Activated naive CD8-positive, alpha-beta T cell treated with anti-CD3 and anti-CD28 coated beads for 36 hours (primary cell): ENCODE data around the gene LTBP2. TPM values are rescaled to one million over a fixed set of nuclear protein-coding genes. Genes with fewer than 3 reads are reported as not detected.
"Not testable (repeated sequence)": the region's sequence is repeated elsewhere in the genome, so short reads cannot be mapped to it uniquely, and the experiment has no call there.

Source experiments
- DNase-seq: peaks from one replicate; pipeline ENCODE4 v3.0.0; 2021
- H3K27ac Mint-ChIP-seq: one replicate; pipeline ENCODE4 v1.8.0; 2022; ENCODE audit warnings: mild to moderate bottlenecking, moderate library complexity, mixed read lengths
- H3K27me3 Mint-ChIP-seq: one replicate; pipeline ENCODE4 v1.8.0; 2022; ENCODE audit warnings: mild to moderate bottlenecking, mixed read lengths
- H3K36me3 Mint-ChIP-seq: one replicate; pipeline ENCODE4 v1.8.0; 2021; ENCODE audit warnings: mild to moderate bottlenecking, mixed read lengths
- H3K4me1 Mint-ChIP-seq: one replicate; pipeline ENCODE4 v1.8.0; 2021; ENCODE audit warnings: mixed read lengths
- H3K4me3 Mint-ChIP-seq: one replicate; pipeline ENCODE4 v1.8.0; 2022; ENCODE audit warnings: mild to moderate bottlenecking, moderate library complexity, mixed read lengths
- H3K9me3 Mint-ChIP-seq: one replicate; pipeline ENCODE4 v1.8.0; 2022; ENCODE audit warnings: mixed read lengths
- total RNA-seq, 2 experiments: library from RNA; stranded (reverse); gene quantifications; one replicate each; pipeline ENCODE4 v1.2.3, GENCODE V29; 2021

Gene LTBP2
- total RNA-seq, 2 experiments from 2014 or later = 0.06 to 0.10 TPM

DNA sequence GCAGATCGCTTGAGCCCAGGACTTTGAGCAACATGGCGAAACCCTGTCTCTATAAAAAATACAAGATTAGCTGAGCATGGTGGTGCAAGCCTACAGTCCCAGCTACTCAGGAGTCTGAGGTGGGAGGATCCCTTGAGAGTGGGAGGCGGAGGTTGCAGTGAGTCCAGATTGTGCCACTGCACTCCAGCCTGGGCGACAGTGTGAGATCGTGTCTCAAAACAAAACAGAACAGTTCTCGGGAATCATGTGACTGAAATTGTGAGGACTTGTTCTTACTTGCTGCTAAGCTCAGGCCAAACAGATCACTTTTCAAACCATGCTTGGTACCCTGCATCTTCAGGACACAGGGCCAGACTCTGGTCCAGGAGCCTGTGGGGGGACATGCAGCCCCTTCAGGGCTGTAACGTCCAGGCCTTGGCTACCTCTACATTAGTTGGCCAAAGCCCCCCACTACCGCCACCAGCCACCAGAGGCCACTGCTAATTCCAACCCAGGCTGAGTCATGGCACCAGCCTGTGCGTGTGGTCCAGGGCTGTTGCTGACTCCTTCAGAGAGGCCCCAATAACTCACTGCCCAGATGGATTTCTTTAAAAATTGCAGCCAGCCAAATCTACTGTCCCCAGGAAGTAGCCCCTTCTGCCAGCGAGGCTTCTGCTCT lies 152.6 kb downstream of the LTBP2 start:
- Mint-ChIP-seq H3K27me3 (peaks cover 6% of the 10 kb centered on the region), H3K4me3 (no peak overlapping the region), H3K36me3 (no peaks in the 10 kb centered on the region), H3K9me3 (peaks cover 3% of the 10 kb centered on the region), H3K4me1 (no peaks in the 10 kb centered on the region), H3K27ac (no peak overlapping the region)
- DNase-seq = peak; percentile 38

GRCh38 chr14:74457565-74457895 lies 154.5 kb downstream of the LTBP2 start:
- no peaks in the 10 kb centered on the region for H3K4me1 Mint-ChIP-seq
- no peak overlapping the region for H3K4me3 Mint-ChIP-seq

DNA sequence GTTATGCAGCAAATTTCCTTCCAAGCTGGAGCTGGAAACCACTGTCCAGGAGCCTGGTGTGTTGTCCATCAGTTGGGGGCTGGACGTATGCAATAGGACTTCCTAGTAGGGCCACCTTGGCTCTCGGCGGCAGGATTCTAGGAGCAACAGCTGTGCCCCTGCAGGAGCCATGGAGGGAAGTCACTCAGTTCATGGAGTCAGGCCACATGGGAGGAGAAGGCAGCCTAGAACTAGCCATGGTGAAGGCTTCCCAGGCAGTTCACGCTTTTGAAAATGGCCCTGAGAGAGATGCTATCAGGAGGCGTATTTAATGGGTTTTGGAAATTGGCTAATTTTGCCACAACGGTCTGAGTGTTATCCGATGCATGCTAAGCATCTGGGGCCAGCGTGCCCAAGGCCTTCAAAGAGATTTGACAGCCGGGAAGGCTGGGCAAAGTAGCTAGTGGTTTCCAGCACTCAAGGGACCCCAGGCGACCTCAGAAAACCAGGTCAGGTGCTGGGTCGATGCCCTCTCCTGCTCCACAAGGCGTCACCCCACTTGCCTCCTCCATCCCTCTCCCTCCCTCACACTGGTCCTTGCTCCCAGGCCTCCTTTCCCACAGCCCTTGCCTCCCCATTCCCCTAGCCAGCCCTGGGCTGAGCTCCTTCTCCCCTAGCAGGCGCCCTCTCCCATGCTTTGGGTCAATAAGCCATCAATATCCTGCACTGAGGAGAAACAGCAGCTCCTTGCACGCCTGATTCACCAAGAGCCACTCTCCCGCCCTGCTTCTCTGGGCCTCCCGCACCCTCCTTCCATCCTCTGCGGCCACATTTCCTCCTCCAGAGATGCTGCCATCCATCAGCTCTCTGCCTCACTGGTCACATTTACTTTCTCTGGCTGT lies 155.1 kb downstream of the LTBP2 start:
- Mint-ChIP-seq H3K27ac (no peak overlapping the region), H3K4me3 (no peak overlapping the region), H3K4me1 (no peaks in the 10 kb centered on the region), H3K27me3 (peaks cover 6% of the 10 kb centered on the region), H3K9me3 (peaks cover 3% of the 10 kb centered on the region), H3K36me3 (no peaks in the 10 kb centered on the region)
- DNase-seq = no peak

More at GRCh38 chr14:74457565-74457895, 154.5 kb downstream of the LTBP2 start:
- DNase-seq = no peak
- Mint-ChIP-seq H3K36me3 (no peaks in the 10 kb centered on the region), H3K9me3 (peaks cover 3% of the 10 kb centered on the region), H3K27ac (no peak overlapping the region), H3K27me3 (peaks cover 6% of the 10 kb centered on the region)

DNA sequence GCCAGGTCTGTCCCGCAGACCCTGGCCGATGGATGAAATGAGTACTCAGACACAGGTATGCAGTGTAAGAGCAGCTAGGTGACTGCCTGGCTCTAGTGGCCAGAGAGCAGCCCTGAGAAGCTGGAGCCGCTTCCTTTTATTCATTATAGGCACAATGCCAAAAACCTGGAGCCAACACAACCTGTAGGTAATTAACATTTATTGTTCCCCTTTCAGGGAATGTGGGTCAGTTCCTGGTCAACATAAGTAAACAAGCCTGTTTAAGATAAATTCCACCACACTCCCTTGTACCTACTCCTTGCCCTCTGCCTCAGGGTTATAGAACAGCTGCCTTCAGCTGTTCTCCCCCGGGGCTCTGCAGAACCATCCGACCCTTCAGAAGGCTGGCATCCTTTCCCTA lies 157.6 kb downstream of the LTBP2 start:
- H3K27me3 Mint-ChIP-seq, H3K4me1 Mint-ChIP-seq, DNase-seq, H3K36me3 Mint-ChIP-seq, H3K9me3 Mint-ChIP-seq, H3K4me3 Mint-ChIP-seq, H3K27ac Mint-ChIP-seq: not testable (repeated sequence)

Other genes with a start within 250 kb of the LTBP2 start
- gene SYNDIG1L, start 186.0 kb downstream of the LTBP2 start, total RNA-seq = not detected
- 10 to 100 TPM; 12.5 to 14.2 TPM for gene NPC2, start 118.9 kb downstream of the LTBP2 start, total RNA-seq
- gene ISCA2, start 118.5 kb downstream of the LTBP2 start, total RNA-seq = 10 to 100 TPM; 29.7 to 31.0 TPM
- 10 to 100 TPM; 29.9 to 37.7 TPM for gene AREL1, start 100.8 kb upstream of the LTBP2 start, total RNA-seq
- gene FCF1, start 100.9 kb upstream of the LTBP2 start, total RNA-seq = 100 to 1,000 TPM in 1 of 2 experiments, 10 to 100 TPM in 1; 95.5 to 103 TPM
- gene YLPM1, start 151.1 kb upstream of the LTBP2 start, total RNA-seq = 10 to 100 TPM; 48.5 to 51.8 TPM